Measurements from ENCODE around the gene UPK2.

UPK2 gene

DNA sequence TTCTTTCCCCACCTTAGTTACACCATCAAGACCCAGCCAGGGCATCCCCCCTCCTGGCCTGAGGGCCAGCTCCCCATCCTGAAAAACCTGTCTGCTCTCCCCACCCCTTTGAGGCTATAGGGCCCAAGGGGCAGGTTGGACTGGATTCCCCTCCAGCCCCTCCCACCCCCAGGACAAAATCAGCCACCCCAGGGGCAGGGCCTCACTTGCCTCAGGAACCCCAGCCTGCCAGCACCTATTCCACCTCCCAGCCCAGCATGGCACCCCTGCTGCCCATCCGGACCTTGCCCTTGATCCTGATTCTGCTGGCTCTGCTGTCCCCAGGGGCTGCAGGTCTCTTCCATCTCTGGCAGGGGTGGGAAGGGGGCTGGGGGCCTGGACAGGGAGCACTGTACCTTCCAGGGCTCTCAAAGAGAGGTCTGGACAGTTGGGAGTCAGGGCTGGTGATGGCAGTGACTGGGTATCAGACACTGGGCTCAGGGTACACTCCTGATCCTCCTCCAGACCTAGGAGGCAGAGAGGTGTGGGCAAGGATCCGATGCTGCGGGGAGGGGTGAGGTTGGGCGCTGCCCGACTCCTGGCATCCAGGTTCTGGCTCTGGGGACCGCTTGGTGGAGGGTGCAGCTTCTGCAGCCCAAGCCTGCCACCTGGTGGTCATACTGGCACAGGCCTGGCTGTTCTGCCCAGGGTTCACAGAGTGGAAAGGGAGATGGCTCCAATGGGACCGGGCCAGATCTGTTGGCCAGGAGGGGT is at the start of gene UPK2:
UPK2 (plus strand) TSS at position 205 of the 753 bp plus-strand sequence; CDS start at position 258, 53 bp downstream.
- DNase-seq: peak; percentile 70

DNA sequence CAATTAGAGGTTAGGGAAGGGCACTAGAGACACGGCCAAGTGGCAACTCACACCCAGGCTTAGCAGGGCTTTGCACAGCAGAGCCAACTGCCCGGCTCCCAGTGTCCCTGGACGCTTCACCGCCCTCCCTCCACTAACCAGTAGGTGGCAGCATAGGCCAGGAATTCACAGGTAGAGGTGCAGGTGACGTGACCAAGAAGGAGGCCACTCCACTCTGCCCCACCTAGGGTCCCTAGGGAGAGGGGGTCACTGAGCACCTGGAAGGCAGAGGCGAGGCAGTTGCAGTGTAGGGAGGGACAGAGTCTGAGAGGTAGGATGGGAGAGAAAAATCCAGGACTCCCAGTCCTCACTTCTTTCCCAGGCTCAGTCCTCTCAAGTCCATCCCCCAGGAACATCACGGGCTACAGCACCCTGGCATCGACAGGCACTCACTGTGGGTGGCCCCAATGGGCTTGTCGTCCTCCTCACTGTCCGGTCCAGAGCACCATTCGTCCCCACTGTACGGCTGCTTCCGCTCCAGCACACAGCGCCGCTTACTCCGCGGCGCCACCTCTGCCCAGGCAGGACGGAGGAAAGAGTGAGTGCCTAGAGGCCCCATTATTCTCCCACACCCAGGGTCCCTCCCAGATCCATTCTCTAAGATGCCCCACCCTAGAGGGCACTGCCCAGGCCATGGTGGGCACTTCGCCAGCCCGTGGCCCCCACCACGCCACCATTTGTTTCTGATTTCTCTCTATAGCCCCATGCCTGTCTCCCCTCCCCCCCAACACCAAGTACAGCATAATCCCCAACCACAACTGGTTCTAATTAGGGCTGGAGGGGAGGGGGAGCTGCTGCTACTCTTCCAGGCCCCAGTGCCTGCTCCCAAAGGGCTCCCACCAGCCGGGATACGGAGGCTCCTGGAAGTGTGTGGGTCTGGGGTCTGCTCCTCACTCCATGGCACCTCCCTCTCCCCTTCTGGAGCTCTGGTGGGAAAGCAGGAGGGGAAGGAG is 48.8 kb upstream of the UPK2 start:
- peak; percentile 67 for DNase-seq

DNA sequence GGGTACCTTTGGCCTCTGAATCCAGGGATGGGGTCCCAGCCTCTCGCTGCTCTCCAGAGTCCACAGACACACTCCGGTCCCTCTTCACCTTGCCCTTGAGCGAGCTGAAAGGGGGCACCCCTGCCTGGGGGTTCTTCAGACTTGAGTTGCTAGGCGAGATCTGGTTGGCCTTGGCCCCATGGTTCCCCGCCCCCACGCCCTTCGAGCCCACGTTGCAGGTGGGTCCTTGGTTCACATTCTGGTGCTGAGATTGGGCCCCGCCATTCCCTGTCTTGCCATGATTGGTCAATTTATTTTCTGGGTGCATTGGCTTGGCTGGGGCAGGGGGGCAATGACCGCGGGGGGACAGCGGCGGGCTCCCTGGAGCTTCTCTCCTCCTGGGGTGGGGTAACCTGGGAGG is 47.8 kb upstream of the UPK2 start:
- DNase-seq: no peak

- DNase-seq: no peak
Observed at GRCh38 chr11:118908901-118909618, 47.0 kb upstream of the UPK2 start.

DNA sequence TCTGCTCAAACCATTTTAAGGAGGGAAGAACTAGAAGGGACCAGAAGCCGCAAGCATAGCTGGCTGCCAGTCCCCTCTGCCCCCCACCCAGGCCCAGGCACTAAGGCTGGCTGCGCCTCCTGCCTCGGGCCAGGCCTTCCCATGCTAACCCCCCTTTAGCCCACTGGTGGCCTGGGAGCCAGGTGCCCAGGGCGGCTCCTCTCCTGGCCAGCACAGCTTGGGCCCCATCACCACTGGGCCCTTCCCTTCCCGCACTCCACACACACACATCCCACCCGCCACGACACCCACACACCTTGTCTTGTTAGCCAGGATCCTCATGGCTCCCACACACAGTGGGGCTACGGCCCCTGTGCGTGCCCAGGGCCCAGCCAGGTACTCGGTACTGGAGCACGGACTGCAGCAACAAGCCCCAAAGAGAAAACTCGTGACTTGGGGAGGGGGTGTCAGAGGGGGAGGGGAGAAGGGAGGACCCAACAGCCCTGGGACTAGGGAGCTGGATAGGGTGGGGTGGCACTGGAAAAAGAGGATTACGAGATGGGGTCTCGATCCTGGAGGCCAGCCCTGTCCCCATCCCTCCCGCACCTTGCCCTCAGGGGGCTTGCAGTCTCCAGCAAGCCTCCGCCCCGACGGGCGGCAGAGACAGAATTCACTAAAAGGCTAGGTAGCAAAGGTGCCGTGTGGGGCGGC is 46.3 kb upstream of the UPK2 start:
- DNase-seq: no peak

GRCh38 chr11:118910309-118911112 is 45.6 kb upstream of the UPK2 start:
- DNase-seq: no peak

GRCh38 chr11:118911113-118911879 is 44.8 kb upstream of the UPK2 start:
- DNase-seq: no peak

GRCh38 chr11:118911880-118912741 is 44.0 kb upstream of the UPK2 start:
- DNase-seq: no peak

DNA sequence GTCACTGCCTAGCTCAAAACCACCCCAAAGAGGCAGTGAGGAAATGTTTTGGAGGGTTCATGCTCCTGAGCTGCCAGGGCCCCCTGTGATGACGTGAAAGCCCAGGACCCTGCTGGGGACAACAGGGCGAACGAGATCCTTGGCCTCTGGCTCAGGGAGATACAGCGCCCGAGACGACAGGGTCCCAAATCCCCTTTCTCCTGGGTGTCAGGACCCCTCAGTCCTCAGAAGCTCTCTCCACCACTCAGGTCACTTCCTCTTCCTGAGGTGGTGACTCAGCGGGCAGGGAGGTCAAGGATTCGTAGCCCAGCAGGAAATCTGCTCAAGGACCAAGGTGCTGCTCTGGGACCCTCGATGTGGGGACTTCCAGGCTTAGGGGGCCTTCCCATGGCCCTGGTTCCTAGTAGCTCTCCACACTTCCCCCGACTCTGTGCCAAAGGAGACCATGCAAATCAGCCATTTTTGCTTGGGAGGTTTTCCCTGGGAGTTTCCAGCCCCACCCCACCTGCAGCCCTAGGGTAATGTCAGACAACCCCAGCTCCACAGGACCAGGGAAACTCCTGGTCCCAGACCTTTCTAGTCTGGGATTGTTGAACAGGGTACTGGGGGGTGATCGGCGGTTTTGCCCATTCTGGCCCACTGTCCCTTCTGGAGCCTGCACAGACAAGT is 43.2 kb upstream of the UPK2 start:
- no peak for DNase-seq

GRCh38 chr11:118913411-118914125 is 42.5 kb upstream of the UPK2 start:
- peak; percentile 47 for DNase-seq

DNA sequence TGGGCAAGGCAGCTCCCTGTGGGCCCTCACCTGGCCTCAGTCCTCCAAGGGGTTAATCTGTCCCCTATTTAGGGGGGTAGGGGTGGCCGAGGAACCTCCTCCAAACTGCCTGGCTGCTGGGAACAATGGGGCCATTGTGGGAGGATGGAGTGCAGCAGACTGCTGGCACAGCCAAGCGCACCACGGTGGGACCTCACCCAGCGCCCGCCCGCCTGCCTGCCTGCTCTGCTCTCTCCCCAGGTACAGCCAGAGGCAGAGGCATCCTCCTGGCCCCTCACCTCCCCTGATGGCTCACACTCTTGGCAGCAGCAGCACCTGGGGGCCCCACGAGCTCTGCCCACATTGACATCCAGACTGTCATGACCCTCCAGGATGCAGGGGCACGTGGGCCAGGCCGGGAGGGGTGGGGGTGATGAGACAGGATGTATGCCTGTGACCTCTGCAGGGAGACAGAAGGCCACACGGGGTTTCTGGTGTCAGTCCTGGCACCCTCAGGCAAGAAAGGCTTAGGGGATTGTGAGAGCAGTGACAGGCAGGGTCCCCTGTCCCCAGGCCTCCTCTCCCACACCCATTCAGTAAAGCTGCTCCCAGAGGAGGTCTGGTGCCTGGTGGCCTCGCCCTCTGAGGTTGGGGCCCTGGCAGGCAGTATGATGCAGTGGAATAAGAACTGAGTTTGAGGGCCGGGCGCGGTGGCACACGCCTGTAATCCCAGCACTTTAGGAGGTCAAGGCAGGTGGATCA is 41.8 kb upstream of the UPK2 start:
- peak; percentile 55 for DNase-seq

- no peak for DNase-seq
Observed at GRCh38 chr11:118914987-118915386, 41.1 kb upstream of the UPK2 start.

- DNase-seq: no peak
Observed at GRCh38 chr11:118915396-118915795, 40.7 kb upstream of the UPK2 start.

- DNase-seq: no peak
Observed at GRCh38 chr11:118915941-118916841, 39.9 kb upstream of the UPK2 start.

DNA sequence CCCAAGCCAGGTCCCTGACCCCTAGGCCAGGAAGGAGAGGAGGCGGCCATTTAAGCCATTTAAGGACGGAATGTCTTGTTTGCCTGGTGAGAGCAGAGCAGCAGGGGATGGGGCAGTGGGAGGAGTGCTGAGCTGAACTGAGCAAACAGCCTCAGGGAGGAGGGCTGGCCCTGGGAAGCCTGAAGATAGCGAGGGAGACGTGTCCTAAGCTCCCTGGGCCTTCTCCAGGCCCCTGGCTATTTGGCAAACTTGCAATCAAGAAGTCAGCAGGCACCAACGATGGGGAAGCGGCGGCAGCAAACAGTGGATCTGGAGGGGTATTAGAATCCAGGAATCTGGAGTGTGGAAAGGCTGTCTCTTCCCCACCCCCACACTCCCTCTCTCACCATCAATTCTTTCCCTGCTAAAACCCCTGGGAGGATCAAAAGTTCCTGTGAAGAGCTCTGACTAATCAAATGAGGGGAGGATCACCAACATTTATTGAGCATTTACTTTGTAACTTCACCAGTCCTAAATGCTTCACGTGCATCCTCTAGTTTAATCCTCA is 39.2 kb upstream of the UPK2 start:
- no peak for DNase-seq

- no peak for DNase-seq
Observed at GRCh38 chr11:118917481-118918127, 38.5 kb upstream of the UPK2 start.

Measured in NK-92 treated with Interleukin-12 subunit alpha and Interleukin-12 subunit beta, amount 100 ng/mL, for 24 hours (cell line).